HG02798 (cell line): ENCODE data around the gene SSR1.

ENCODE experiments used
- ATAC-seq: cut with Tn5 transposase; IDR thresholded peaks from one replicate; pipeline ENCODE4 v1.9.1; 2021; ENCODE audit warnings: mild to moderate bottlenecking; ENCODE audit not compliant: unreplicated experiment, poor library complexity

Gene SSR1

DNA sequence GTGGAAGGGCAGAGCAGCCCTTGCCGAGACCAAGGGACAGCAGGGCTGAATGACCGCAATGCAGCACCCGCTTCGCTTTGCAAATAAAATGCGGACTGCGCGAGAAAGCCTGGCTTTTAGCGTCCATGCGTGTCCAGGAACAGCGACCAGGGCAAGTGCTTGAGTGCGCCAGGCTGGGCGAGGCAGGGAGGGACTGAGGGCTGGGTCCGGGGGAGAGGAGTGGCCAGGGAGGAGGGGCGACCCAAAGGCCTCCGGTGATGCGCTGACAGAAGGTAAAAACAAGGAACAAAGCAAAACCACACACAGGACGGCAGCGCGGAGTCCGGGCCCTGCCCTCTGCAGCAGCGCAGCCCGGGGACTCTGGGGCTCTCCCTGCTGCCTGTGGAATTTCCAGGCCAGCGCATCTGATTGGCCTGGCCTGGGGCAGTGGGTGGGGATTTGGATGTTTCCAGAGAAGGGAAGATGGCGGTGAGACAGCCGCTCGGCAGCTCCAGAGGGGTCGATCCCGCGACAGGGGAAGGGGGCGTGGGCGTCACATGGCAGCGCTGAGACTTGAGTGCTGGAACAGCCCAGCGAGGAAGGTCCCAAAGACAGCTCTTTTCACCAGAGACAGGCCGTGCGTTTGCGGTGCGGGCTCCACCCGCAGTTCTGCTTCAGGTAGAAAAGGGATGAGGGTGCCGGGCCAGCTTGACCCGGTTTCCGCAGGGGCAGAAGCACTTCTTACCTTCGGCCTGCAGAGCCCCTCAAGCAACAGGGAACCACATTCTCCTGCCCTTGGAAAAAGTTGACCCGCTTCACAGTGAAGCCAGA lies 51.8 kb downstream of the SSR1 start:
- peak; percentile 79 for ATAC-seq

GRCh38 chr6:7260291-7261031 lies 52.5 kb downstream of the SSR1 start:
- no peak for ATAC-seq

GRCh38 chr6:7258231-7258763 lies 54.7 kb downstream of the SSR1 start:
- ATAC-seq: no peak

- no peak for ATAC-seq
Measured at GRCh38 chr6:7257521-7258230, 55.3 kb downstream of the SSR1 start.

- ATAC-seq: no peak
Measured at GRCh38 chr6:7256785-7257184, 56.2 kb downstream of the SSR1 start.

GRCh38 chr6:7255918-7256317 lies 57.1 kb downstream of the SSR1 start:
- no peak for ATAC-seq

GRCh38 chr6:7254980-7255835 lies 57.8 kb downstream of the SSR1 start:
- no peak for ATAC-seq

DNA sequence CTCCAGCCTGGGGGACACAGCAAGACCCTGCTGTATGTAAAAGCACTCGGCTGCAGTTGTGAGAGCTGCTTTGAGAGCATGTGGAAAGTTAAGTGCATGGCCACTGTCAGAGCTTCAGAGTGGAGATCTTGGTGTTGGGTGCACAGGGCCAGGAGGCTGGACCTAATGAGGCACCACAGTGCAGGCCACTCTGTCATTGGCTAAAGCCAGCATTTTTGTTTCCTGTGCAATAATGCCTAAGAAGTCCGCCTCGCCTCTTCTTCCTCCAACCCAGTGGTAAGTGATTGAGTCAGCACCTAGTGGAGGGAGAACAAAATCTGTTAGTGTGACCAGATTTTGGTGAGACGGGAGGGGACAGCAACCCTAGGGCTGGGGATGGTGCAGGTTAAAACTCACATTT lies 60.6 kb downstream of the SSR1 start:
- ATAC-seq: no peak

DNA sequence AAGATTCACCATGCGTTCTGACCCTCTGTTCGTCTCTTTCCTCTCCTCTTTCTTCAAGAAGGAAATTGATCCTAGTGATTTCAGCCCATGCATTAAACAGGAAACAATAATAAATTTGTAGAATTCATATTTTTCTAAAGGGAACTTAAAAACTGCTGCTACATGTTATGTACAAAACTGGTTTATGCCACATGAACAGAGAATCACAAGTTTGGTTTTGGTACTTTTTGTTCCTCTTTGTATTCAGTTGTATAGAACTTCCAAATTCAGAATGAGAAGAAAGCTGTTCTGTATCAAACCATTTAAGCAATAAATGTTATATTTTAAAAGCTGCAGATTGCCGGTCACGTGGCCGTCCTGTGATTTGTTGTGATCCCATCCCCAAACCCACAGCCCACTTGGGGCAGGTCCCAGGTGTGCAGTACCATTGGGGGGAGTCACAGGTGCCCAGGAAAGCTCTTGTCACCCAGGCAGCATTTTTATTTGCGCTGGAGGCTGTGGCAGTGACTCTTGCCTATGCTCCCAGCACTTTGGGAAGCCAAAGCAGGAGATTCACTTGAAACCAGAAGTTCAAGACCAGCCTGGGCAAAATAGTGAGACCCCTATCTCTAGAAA lies 61.2 kb downstream of the SSR1 start:
- ATAC-seq: no peak

- ATAC-seq: no peak
Measured at GRCh38 chr6:7250812-7251211, 62.2 kb downstream of the SSR1 start.

GRCh38 chr6:7249946-7250643 lies 62.9 kb downstream of the SSR1 start:
- ATAC-seq: no peak

- no peak for ATAC-seq
Measured at GRCh38 chr6:7249391-7249790, 63.6 kb downstream of the SSR1 start.

DNA sequence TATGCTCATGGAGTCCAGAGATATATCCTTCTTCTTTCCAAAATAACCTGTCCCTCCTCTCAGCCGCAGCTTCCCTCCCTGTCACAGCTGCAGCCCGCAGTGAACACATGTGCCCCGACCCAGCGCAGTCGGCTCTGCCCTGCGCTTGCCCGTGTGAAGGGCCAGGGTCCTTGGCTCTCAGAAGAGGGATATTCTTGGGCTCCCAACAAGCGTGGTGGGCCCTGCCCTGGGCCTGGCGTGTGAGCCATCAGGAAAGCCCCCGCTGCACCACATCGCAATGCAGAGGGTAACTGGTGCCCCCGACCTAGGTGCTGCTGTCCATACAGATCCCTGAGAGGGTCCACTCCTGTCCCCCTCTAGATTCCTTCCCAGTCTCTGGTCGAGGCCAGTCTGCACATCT lies 65.2 kb downstream of the SSR1 start:
- ATAC-seq: no peak

- ATAC-seq: no peak
Measured at GRCh38 chr6:7247179-7247456, 65.9 kb downstream of the SSR1 start.

DNA sequence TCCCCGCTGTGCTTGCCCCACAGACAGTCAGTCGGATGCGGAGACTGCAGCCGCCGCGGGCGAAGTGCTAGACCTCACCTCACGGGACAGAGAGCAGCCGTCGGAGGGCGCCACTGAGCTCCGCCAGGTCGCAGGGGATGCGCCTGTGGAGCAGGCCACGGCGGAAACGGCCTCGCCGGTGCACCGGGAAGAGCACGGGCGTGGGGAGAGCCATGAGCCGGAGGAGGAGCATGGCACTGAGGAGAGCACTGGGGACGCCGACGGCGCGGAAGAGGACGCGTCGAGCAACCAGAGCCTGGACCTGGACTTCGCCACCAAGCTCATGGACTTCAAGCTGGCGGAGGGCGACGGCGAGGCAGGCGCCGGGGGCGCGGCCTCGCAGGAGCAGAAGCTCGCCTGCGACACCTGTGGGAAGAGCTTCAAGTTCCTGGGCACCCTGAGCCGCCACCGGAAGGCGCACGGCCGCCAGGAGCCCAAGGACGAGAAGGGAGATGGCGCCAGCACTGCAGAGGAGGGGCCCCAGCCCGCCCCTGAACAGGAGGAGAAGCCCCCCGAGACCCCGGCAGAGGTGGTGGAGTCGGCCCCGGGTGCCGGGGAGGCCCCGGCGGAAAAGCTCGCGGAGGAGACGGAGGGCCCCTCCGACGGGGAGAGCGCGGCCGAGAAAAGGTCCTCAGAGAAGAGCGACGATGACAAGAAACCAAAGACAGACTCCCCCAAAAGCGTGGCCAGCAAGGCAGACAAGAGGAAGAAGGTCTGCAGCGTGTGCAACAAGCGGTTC lies 66.4 kb downstream of the SSR1 start:
- no peak for ATAC-seq

GRCh38 chr6:7245668-7246393 lies 67.2 kb downstream of the SSR1 start:
- no peak for ATAC-seq

DNA sequence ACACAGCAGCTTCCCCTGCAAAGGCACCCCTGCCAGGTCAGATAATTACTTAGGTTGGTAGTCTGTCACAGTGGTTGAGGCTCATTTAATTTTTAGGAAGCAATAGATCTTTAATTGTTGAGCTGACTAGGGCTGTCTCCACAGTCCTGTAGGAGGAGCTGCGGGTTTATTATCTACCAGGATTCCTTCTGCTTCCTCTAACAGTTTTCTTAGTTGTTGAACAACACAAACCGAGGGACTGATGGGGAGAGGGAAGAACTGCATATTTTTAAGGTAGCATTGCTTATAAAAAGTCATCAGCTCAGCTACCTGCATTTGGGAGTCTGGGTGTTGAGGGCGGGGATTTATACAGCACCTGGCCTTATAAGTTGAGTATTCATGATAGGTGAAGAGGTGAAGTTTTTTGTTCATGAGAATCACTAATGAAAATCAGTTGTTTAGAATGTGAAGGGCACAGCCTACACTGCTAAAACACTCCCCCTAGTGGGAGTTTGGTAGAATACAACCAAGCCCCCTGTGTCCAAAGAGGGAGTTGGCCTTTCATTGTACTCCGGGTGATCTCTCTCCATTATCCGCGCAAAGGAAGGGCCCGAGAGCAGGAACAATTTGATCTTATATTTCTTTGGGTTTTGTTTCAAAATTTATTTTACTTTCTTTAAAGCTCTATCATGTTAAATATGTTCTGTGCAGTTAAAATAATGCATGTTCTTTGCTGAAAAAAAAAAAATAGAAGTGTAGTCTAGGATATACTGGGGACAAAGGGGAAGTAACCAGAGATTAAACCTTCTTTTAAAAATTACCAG lies 69.6 kb downstream of the SSR1 start:
- ATAC-seq: no peak
